GM18873 (cell line): ENCODE measurements around the gene RHBDF1.

Source experiments
- ATAC-seq: cut with Tn5 transposase; IDR thresholded peaks from one replicate; pipeline ENCODE4 v1.9.1; 2021; ENCODE audit warnings: mild to moderate bottlenecking, moderate library complexity, moderate number of reproducible peaks; ENCODE audit not compliant: unreplicated experiment, low FRiP score

Gene RHBDF1

DNA sequence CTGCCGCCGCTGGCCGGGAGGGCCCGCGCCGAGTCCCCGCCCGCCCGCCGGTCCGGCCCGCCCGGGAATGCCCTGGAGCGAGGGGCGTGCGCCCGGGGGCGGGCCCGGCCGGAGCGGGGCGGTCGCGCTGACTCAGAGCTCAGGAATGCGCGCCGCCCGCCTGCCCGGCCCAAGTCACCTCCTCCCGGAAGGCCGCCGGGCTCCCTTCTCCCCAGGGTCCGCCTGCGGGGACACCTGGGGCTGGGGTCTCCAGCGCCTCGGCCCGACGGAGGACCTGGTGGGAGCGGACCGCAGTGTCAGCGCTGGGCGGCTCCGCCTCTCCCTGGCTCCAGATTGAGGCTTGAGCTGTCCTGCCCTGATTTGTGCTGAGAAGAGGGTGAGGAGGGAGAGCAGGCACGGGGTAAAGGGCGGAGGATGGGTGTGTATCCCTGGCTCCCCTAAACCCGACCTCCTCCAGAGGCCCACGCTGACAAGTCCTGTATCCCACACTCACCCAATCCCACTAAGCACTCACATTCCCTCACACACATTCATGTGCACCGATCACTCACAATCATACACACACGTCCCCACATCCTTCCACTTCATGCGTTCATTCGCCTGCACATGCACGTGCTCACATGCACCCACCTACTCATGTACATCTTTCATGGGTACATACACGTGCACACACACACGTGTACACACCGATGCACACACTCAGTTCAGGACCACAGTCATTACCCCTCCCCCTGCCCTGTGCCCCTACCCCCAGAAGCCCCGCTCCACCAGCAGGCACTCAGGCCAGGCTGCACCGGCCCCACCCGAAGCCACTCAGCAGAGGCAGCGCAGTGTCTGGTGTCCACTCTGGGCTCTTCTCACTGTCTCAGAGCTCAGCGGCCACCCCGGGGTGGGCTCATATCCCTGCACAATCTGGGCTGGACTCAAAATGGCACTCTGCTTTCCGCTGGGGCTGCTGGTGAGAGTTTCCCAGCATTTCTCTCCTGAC is at the start of gene RHBDF1:
TSS of gene RHBDF1 (minus strand) at position 71 of the 988 bp plus-strand sequence. CDS start 7,616 bp downstream, outside the sequence.
- ATAC-seq: no peak

DNA sequence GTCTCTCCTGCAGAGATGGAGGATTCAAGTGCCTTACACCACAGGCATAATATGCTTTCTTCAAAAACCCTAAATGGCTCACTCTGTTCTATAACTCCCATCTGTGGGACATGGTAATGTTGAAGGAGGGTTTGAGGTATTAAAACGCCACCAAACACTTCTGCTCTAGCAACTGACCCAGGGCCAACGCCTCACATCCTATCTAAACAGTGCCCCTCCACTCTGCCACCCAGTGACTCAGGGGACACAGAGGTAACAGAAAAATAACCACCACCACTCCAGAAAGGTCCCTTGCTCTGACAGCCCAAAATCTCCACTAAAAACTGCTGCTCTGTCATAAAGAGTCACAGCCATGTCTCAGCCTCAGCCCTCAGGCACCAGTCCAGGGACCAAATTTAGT is 48.3 kb upstream of the RHBDF1 start:
- no peak for ATAC-seq

DNA sequence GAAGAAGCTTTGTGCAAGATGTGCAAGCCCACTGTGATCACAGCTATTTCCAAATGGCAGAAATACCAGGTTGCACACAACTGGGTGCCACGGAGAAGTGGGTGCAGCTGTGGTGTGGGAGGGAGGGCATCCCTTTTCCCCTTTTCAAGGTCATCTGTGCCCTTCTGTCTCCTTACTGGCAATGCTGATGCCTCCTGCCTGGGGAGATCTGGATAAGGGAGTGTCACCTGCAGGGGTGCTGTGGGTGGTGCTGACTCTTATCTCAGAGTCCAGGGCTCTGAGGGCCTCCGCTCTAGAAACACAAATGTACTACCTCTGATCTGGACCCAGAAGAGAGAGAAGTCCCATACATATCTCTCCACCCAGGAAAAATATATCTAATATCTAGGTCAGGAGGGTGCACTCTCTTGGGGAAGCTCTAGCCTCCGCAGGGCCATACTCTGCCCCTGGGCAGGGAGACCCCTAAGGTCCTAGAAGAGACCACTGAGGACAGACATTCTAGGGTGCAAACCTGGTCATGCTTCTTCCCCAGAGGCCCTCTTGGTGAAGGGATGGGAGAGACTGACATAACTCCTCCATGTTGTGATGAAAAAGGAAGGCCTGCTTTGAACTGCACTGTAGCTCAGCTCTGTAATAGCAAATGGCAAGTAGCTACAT is 47.5 kb upstream of the RHBDF1 start:
- ATAC-seq: no peak

GRCh38 chr16:119295-119694 is 46.9 kb upstream of the RHBDF1 start:
- no peak for ATAC-seq

- ATAC-seq: no peak
Observed at GRCh38 chr16:118857-119256, 46.4 kb upstream of the RHBDF1 start.

GRCh38 chr16:117379-118365 is 45.2 kb upstream of the RHBDF1 start:
- no peak for ATAC-seq

- ATAC-seq: no peak
Observed at GRCh38 chr16:116015-116414, 43.6 kb upstream of the RHBDF1 start.

- no peak for ATAC-seq
Observed at GRCh38 chr16:114327-114726, 41.9 kb upstream of the RHBDF1 start.

DNA sequence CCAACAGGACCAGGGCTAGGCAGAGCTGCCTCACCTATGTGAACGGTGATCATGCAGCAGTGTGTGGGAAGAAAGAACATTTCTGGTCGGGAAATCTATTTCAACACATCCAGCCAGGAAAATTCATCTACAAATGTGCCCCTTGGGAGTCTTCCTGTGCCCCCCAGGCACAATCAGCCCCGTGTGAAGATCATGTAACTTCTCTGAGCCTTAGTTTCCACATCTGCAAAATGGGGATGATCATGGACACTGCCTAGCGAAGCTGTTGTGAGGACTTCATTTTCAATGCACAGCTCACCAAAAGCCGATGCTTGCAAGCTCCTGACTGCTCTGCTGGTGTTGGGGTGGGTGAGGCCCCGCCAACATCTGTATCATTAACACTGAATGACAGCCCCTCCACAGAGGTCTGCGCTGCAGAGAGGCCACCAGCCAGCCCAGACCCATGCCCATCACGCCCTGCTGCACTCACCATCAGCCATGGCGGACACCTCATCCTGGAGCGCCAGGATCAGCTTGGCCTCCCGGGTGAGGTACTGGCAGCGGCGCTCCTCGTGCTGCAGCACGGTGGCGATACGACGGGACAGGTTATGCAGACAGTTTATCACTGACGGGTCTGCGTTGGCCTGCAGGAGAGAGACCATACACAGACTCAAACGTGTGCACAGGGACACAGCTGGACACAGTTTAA is 39.9 kb upstream of the RHBDF1 start:
- ATAC-seq: no peak

- no peak for ATAC-seq
Observed at GRCh38 chr16:106623-107324, 34.3 kb upstream of the RHBDF1 start.

DNA sequence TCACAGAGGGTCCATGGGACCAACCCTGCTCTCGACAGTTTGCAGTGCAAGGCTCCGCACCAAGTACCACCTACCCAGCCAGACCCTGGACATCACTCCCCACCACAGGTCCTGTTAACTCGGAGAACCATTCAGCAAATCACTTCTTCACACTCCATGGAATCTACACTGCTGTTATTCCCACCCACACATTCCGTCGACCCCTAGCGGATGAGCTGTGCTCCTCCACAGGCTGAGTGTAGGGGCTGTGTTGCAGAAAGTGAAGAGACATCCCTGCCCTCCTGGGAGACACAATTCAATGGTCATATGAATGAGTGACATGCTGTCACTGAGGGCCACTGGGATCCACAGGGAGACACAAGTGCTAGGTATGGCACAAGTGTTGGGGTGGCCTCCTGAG is 33.1 kb upstream of the RHBDF1 start:
- no peak for ATAC-seq

DNA sequence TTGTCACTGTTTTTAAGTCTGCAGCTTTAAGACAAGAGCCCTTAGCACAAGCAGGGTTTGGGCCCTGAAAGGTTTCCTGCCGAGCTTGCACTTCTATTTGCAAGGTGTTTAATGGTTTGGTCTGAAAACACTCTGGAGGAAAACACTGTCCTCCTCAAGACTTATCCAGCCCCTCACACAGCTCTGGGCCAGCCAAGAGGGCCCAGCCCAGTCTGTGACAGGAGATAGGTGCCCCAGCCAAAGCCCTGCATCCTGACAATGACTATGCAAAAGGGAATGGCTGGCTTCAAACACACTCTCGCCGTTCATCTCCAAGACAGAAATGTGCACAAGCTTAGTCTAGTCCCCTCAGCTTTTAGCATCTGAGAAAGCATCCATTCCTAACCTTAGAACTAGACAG is 32.5 kb upstream of the RHBDF1 start:
- ATAC-seq: no peak

GRCh38 chr16:104355-104754 is 31.9 kb upstream of the RHBDF1 start:
- no peak for ATAC-seq

- ATAC-seq: no peak
Observed at GRCh38 chr16:102060-102855, 29.8 kb upstream of the RHBDF1 start.

- no peak for ATAC-seq
Observed at GRCh38 chr16:101586-101985, 29.2 kb upstream of the RHBDF1 start.

DNA sequence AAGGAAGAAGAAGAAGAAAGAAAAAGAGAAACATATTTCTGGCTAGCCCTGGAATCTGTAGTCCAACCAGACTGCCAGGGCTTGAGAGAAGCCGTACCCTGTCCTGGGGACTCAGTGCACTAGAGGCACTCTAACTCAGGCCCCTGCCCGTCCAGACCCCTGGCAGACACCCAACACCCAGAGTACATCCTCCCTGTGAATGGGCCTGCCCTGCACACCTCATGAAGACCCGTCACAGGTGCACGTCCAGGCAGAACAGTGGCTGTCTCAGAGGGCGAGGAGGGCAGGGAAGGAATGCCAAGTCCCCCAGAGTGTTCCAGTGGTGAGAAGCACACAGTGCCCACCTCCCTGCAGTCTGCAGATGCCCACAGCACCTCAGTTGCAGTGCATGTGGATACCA is 28.6 kb upstream of the RHBDF1 start:
- no peak for ATAC-seq

GRCh38 chr16:97822-98221 is 25.4 kb upstream of the RHBDF1 start:
- ATAC-seq: no peak

DNA sequence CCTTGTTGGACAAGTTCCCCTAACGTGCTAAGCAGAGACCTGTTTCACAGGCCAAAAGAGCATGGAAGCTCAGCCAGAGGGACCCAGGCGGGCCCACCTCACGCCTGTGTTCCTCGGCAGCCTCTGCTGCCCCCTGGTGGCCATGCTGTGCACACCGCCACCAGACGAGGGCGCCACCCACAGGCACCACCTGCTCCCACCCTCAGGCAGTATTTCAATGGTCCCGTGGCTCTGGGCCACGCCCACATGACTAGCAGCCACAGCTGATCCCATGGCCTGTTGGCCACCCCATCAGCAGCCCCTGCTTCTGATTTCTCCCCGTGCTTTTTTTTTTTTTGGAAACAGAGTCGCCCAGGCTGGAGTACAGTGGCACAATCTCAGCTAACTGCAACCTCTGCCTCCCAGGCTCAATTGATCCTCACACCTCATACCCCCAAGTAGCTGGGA is 24.5 kb upstream of the RHBDF1 start:
- no peak for ATAC-seq

DNA sequence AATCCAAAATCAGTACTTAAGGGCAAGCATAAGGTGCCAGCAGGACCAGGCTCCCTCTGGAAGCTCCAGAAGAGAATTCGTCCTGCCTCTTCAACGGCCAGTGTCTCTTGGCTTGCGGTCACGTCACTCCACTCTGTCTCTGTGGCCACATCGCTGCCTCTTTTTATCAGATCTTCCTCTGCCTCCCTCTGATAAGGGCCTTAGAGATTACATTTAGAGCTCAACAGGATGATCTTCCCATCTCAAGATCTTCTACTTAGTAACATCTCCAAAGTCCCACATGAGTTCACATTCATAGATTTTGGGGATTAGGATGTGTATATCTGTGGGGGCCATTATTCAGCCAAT is 22.5 kb upstream of the RHBDF1 start:
- no peak for ATAC-seq
